ENCODE data around the gene PLA2G6. TPM values are rescaled to one million over a fixed set of nuclear protein-coding genes. Genes with fewer than 3 reads are reported as not detected.

Gene PLA2G6
- total and polyA plus RNA-seq, 2 of the 13 experiments (the other 11 are each of a cell fraction or from before 2014, with no cell fraction given): 4.8 to 11.5 TPM

GRCh38 chr22:38069372-38070249 is 112.0 kb downstream of the PLA2G6 start (continued):
- no peak for TF ChIP-seq ZNF512 (CRISPR knock-in tag; IDR thresholded peaks at IDR 0.05)

- H3K4me3 ChIP-seq (replicated peaks in 1 of 3; ENCODE audit: insufficient read depth in 1 of 3, low read depth in 2 of 3, low read length in 3 of 3): no peak overlapping the region
- 98% methylated on average over 5 of the region's 13 CpGs for WGBS (ENCODE audit: low lambda C conversion rate)
- ChIA-PET POLR2A (no interaction called here), CTCF (ENCODE audit: low intra/inter-chr PET ratio, low total read pairs) (no interaction called here)
- no TSS peak for BruUV-seq (replicated peaks)
- no peak overlapping the region for H3K9ac ChIP-seq (ENCODE audit: insufficient read depth, low read depth, low read length)
- peaks cover 26 to 39% of the 10 kb centered on the region in 2 experiments for H3K36me3 ChIP-seq (replicated peaks in 1 of 2; ENCODE audit: control insufficient read depth in 1 of 2, insufficient read depth in 2 of 2, low read length in 2 of 2)
- no peak for FAIRE-seq
- TF ChIP-seq SP5 (CRISPR knock-in tag; IDR thresholded peaks at IDR 0.05; ENCODE audit: borderline replicate concordance, low read depth): no peak
- peak; percentile 44 for TF ChIP-seq AGO2 (optimal IDR thresholded peaks at IDR 0.05; ENCODE audit: low read depth, low read length)
- no peak for ATAC-seq
- DNase-seq (ENCODE audit: low spot score): no peak
- H2AFZ ChIP-seq (ENCODE audit: low read length): no peak overlapping the region
- no peaks in the 10 kb centered on the region for H3K9me3 ChIP-seq (ENCODE audit: low read length)
- intact Hi-C loops (cut with micrococcal nuclease; ENCODE audit: unreplicated experiment) (no loop called here), in situ Hi-C loops (cut with HindIII; ENCODE audit: extremely low pct_ligation_motif_present, low pct_unique_long_range_greater_than_20kb) (no loop called here)
- no peaks in the 10 kb centered on the region for H3K79me2 ChIP-seq (ENCODE audit: insufficient read depth, low read length)
- H3K27me3 ChIP-seq (ENCODE audit: control insufficient read depth in 1 of 2, insufficient read depth in 2 of 2, low read length in 2 of 2): no peaks in the 10 kb centered on the region
- H4K20me1 ChIP-seq (ENCODE audit: insufficient read depth, low read length): no peaks in the 10 kb centered on the region
- H3K27ac ChIP-seq (ENCODE audit: extremely low read length, insufficient read depth, low read length): no peak overlapping the region
- 0 out of 2 replicates have a peak, but pooled peaks cover 5% of the 10 kb centered on the region for H3K4me1 ChIP-seq (ENCODE audit: insufficient read depth, low read length)
- H3K4me2 ChIP-seq (ENCODE audit: low read depth, low read length): no peak overlapping the region
Observed at GRCh38 chr22:38068641-38069371, 112.8 kb downstream of the PLA2G6 start.
